WTC11 (cell line): ENCODE measurements around the gene GDAP1L1. TPM values are rescaled to one million over a fixed set of nuclear protein-coding genes. Genes with fewer than 3 reads are reported as not detected.

Source experiments
- ATAC-seq: fragments of 200-7000 bp; cut with Tn5 transposase; 2 replicates; pipeline ENCODE4 v1.10.0; 2021; ENCODE audit warnings: mild to moderate bottlenecking, moderate library complexity
- CTCF ChIA-PET: fragments of 300-600 bp; sonication (Branson Sonifier 250); formaldehyde crosslinking; loops from one replicate; lab custom pipeline; 2021; ENCODE audit warnings: antibody characterized with exemption; lab: Charles Lee
- POLR2A ChIA-PET: fragments of 350-600 bp; sonication (Branson Sonifier 250); formaldehyde crosslinking; loops from one replicate; lab custom pipeline; 2021; ENCODE audit warnings: antibody characterized with exemption; lab: Charles Lee
- DNase-seq: peaks from one replicate; pipeline ENCODE4 v3.0.0; 2021; ENCODE audit warnings: low spot score
- H3K27ac Mint-ChIP-seq: 2 replicates; pipeline ENCODE4 v1.8.0; 2021; ENCODE audit warnings: mixed read lengths
- H3K27me3 Mint-ChIP-seq: 2 replicates; pipeline ENCODE4 v1.8.0; 2021; ENCODE audit warnings: low read depth, mild to moderate bottlenecking, moderate library complexity, mixed read lengths
- H3K36me3 Mint-ChIP-seq: 2 replicates; pipeline ENCODE4 v1.8.0; 2021; ENCODE audit warnings: mixed read lengths
- H3K4me1 Mint-ChIP-seq: 2 replicates; pipeline ENCODE4 v1.8.0; 2022; ENCODE audit warnings: mixed read lengths
- H3K4me3 Mint-ChIP-seq: 2 replicates; pipeline ENCODE4 v1.8.0; 2021; ENCODE audit warnings: mild to moderate bottlenecking, moderate library complexity, mixed read lengths
- H3K9me3 Mint-ChIP-seq: 2 replicates; pipeline ENCODE4 v1.8.0; 2021; ENCODE audit warnings: mixed read lengths
- GABPB1 ChIP-seq: sonication (generic); formaldehyde crosslinking; IDR thresholded peaks from 2 replicates; pipeline ENCODE4 v1.8.1; 2023; ENCODE audit warnings: mild to moderate bottlenecking, missing genetic modification reagents
- IRF2 ChIP-seq: sonication (generic); formaldehyde crosslinking; IDR thresholded peaks from 2 replicates; pipeline ENCODE4 v1.8.0; 2022; ENCODE audit warnings: low read depth, missing genetic modification reagents, borderline replicate concordance
- NR3C1 ChIP-seq: sonication (generic); formaldehyde crosslinking; conservative IDR thresholded peaks from 2 replicates; pipeline ENCODE4 v1.8.1; 2023; ENCODE audit warnings: low read depth, mild to moderate bottlenecking, missing genetic modification reagents
- OVOL2 ChIP-seq: fragments of 250-450 bp; sonication (Bioruptor Pico); IDR thresholded peaks from 2 replicates; pipeline ENCODE4 v1.9.0; 2021; ENCODE audit warnings: mild to moderate bottlenecking, borderline replicate concordance
- RELA ChIP-seq: sonication (generic); formaldehyde crosslinking; IDR thresholded peaks from 2 replicates; pipeline ENCODE4 v1.8.1; 2022; ENCODE audit warnings: missing genetic modification reagents, mild to moderate bottlenecking, borderline replicate concordance
- TCF7 ChIP-seq: sonication (generic); formaldehyde crosslinking; IDR thresholded peaks from 2 replicates; pipeline ENCODE4 v1.8.0; 2022; ENCODE audit warnings: mild to moderate bottlenecking, low read depth, missing genetic modification reagents, moderate library complexity
- ZNF416 ChIP-seq: fragments of 250-450 bp; sonication (Bioruptor Pico); IDR thresholded peaks from 2 replicates; pipeline ENCODE4 v1.9.0; 2021; ENCODE audit warnings: mild to moderate bottlenecking, inconsistent platforms
- ZNF671 ChIP-seq: fragments of 250-450 bp; sonication (Bioruptor Pico); IDR thresholded peaks from 2 replicates; pipeline ENCODE4 v1.8.0; 2021; ENCODE audit warnings: mild to moderate bottlenecking
- total RNA-seq: library from RNA; stranded (reverse); gene quantifications from 3 replicates; pipeline ENCODE4 v1.2.3, GENCODE V29; 2021
- TF ChIP-seq, protein P1 (sequence below): fragments of 250-450 bp; sonication (Bioruptor Pico); IDR thresholded peaks from 2 replicates; pipeline ENCODE4 v1.9.0; 2021; ENCODE audit warnings: mild to moderate bottlenecking, borderline replicate concordance
- TF ChIP-seq, protein P2 (sequence below): fragments of 250-450 bp; sonication (Bioruptor Pico); conservative IDR thresholded peaks from 2 replicates; pipeline ENCODE4 v1.9.0; 2021; ENCODE audit warnings: mild to moderate bottlenecking
- TF ChIP-seq, protein P3 (sequence below): fragments of 250-450 bp; sonication (Bioruptor Pico); IDR thresholded peaks from 2 replicates; pipeline ENCODE4 v2.1.2; 2022; ENCODE audit warnings: mild to moderate bottlenecking, moderate library complexity
- TF ChIP-seq, protein P4 (sequence below): sonication (generic); formaldehyde crosslinking; conservative IDR thresholded peaks from 2 replicates; pipeline ENCODE4 v1.8.1; 2023; ENCODE audit warnings: mild to moderate bottlenecking, low read depth, missing genetic modification reagents, moderate library complexity
- TF ChIP-seq, protein P5 (sequence below): sonication (generic); formaldehyde crosslinking; IDR thresholded peaks from 2 replicates; pipeline ENCODE4 v1.8.0; 2022; ENCODE audit warnings: missing genetic modification reagents

GDAP1L1 gene
- total RNA-seq, 1 experiment from 2014 or later, result 7.5 TPM

DNA sequence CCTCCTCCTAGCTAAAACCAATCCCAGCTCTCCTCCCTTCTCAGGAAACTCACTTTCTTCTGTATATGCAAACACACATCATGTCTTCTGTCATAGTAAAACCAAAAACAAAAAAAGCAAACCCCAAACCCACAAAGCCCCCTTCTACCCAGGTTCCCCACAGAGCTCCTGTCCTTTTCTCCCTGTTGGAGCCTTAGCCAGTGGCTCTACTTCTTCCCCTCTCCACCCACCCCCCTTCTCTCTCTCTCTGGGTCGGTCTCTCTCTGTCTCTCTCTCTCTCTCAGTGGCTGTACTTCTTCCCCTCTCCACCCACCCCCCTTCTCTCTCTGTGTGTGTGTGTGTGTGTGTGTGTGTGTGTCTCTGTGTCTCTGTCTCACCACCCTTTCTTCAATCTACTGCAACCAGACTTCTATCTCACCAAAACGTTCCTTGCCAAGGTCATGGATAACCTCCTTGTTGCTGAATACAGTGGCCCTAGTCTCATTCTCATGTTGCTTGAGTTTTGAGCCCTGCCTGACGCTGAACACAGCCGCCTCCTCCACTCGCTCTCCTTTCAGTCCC is 27.9 kb upstream of the GDAP1L1 start:
- no peaks in the 10 kb centered on the region for H3K36me3 Mint-ChIP-seq
- H3K4me1 Mint-ChIP-seq, result peaks cover 24% of the 10 kb centered on the region
- ATAC-seq, result no peak
- ChIA-PET CTCF (interaction anchor here (0.9 to 5.2 kb wide), 9 partner anchors 12 to 252 kb away, joined by 3 to 85 read pairs (median 24); partner anchors contain the start of genes FITM2 and GDAP1L1), POLR2A (interaction anchor here (0.9 kb wide), 1 partner anchor 9 kb away, joined by 4 read pairs; the partner anchor contains the start of gene OSER1)
- H3K9me3 Mint-ChIP-seq, result no peaks in the 10 kb centered on the region
- TF ChIP-seq, protein P1, sequence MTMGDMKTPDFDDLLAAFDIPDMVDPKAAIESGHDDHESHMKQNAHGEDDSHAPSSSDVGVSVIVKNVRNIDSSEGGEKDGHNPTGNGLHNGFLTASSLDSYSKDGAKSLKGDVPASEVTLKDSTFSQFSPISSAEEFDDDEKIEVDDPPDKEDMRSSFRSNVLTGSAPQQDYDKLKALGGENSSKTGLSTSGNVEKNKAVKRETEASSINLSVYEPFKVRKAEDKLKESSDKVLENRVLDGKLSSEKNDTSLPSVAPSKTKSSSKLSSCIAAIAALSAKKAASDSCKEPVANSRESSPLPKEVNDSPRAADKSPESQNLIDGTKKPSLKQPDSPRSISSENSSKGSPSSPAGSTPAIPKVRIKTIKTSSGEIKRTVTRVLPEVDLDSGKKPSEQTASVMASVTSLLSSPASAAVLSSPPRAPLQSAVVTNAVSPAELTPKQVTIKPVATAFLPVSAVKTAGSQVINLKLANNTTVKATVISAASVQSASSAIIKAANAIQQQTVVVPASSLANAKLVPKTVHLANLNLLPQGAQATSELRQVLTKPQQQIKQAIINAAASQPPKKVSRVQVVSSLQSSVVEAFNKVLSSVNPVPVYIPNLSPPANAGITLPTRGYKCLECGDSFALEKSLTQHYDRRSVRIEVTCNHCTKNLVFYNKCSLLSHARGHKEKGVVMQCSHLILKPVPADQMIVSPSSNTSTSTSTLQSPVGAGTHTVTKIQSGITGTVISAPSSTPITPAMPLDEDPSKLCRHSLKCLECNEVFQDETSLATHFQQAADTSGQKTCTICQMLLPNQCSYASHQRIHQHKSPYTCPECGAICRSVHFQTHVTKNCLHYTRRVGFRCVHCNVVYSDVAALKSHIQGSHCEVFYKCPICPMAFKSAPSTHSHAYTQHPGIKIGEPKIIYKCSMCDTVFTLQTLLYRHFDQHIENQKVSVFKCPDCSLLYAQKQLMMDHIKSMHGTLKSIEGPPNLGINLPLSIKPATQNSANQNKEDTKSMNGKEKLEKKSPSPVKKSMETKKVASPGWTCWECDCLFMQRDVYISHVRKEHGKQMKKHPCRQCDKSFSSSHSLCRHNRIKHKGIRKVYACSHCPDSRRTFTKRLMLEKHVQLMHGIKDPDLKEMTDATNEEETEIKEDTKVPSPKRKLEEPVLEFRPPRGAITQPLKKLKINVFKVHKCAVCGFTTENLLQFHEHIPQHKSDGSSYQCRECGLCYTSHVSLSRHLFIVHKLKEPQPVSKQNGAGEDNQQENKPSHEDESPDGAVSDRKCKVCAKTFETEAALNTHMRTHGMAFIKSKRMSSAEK, result no peak
- TF ChIP-seq, protein P2, sequence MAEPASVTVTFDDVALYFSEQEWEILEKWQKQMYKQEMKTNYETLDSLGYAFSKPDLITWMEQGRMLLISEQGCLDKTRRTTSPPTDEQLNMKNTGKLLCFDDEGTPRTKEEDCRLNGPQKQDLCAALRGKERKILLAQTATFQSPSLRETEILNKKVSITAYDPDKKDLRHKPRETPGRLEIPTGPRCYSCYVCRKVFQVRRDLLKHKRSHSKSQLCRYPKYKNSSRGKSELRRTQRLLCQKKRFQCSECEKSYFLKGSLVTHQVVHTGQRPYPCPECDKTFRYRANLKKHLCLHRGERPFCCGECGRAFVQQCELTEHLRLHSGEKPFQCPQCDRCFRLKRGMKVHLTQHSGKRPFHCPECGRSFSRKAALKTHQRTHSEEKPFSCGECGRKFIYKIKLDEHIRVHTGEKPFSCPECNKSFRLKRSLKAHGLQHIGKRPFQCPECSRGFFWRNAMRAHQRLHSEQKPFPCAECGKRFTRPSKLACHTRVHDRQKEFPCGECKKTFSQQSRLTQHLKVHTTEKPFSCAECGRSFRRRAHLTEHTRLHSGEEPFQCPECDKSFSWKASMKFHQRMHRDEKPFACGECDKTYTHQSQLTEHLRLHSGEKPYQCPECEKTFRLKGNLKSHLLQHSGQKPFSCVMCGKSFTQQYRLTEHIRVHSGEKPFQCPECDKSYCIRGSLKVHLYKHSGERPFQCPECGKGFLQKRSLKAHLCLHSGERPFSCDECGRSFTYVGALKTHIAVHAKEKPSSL (CRISPR knock-in tag), result no peak
- TF ChIP-seq TCF7 (CRISPR knock-in tag), result no peak
- TF ChIP-seq, protein P3, sequence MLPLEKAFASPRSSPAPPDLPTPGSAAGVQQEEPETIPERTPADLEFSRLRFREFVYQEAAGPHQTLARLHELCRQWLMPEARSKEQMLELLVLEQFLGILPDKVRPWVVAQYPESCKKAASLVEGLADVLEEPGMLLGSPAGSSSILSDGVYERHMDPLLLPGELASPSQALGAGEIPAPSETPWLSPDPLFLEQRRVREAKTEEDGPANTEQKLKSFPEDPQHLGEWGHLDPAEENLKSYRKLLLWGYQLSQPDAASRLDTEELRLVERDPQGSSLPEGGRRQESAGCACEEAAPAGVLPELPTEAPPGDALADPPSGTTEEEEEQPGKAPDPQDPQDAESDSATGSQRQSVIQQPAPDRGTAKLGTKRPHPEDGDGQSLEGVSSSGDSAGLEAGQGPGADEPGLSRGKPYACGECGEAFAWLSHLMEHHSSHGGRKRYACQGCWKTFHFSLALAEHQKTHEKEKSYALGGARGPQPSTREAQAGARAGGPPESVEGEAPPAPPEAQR (CRISPR knock-in tag), result no peak
- TF ChIP-seq RELA (CRISPR knock-in tag), result no peak
- H3K27ac Mint-ChIP-seq, result peak overlapping the region; percentile 74
- H3K4me3 Mint-ChIP-seq, result no peak overlapping the region
- no peaks in the 10 kb centered on the region for H3K27me3 Mint-ChIP-seq
- no peak for DNase-seq

DNA sequence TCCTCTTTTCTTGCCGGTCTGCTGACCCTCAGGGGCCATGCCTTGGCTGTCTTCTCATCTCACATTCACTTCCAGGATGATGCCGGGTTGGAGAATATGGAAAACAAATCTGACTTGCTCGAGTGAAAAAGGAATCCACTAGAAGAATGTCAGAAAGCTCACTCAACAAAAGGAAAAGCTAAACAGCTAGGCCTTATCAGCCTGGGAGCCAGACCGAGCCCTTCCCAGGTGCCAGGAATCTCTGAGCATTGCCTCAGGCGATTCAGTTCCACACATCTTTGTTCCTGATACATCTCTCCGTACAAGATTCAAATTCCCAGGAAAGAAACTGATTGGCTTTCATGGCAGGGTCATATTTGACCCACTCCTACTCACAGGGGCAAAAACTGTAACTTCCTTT is 27.3 kb upstream of the GDAP1L1 start:
- TF ChIP-seq, protein P4, sequence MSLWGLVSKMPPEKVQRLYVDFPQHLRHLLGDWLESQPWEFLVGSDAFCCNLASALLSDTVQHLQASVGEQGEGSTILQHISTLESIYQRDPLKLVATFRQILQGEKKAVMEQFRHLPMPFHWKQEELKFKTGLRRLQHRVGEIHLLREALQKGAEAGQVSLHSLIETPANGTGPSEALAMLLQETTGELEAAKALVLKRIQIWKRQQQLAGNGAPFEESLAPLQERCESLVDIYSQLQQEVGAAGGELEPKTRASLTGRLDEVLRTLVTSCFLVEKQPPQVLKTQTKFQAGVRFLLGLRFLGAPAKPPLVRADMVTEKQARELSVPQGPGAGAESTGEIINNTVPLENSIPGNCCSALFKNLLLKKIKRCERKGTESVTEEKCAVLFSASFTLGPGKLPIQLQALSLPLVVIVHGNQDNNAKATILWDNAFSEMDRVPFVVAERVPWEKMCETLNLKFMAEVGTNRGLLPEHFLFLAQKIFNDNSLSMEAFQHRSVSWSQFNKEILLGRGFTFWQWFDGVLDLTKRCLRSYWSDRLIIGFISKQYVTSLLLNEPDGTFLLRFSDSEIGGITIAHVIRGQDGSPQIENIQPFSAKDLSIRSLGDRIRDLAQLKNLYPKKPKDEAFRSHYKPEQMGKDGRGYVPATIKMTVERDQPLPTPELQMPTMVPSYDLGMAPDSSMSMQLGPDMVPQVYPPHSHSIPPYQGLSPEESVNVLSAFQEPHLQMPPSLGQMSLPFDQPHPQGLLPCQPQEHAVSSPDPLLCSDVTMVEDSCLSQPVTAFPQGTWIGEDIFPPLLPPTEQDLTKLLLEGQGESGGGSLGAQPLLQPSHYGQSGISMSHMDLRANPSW (CRISPR knock-in tag), result no peak
- TF ChIP-seq GABPB1 (CRISPR knock-in tag) (no peak), OVOL2 (no peak), ZNF671 (CRISPR knock-in tag) (no peak), IRF2 (no peak), ZNF416 (CRISPR knock-in tag) (no peak), NR3C1 (CRISPR knock-in tag) (no peak)
- TF ChIP-seq, protein P2 (CRISPR knock-in tag), result no peak
- TF ChIP-seq, protein P5, sequence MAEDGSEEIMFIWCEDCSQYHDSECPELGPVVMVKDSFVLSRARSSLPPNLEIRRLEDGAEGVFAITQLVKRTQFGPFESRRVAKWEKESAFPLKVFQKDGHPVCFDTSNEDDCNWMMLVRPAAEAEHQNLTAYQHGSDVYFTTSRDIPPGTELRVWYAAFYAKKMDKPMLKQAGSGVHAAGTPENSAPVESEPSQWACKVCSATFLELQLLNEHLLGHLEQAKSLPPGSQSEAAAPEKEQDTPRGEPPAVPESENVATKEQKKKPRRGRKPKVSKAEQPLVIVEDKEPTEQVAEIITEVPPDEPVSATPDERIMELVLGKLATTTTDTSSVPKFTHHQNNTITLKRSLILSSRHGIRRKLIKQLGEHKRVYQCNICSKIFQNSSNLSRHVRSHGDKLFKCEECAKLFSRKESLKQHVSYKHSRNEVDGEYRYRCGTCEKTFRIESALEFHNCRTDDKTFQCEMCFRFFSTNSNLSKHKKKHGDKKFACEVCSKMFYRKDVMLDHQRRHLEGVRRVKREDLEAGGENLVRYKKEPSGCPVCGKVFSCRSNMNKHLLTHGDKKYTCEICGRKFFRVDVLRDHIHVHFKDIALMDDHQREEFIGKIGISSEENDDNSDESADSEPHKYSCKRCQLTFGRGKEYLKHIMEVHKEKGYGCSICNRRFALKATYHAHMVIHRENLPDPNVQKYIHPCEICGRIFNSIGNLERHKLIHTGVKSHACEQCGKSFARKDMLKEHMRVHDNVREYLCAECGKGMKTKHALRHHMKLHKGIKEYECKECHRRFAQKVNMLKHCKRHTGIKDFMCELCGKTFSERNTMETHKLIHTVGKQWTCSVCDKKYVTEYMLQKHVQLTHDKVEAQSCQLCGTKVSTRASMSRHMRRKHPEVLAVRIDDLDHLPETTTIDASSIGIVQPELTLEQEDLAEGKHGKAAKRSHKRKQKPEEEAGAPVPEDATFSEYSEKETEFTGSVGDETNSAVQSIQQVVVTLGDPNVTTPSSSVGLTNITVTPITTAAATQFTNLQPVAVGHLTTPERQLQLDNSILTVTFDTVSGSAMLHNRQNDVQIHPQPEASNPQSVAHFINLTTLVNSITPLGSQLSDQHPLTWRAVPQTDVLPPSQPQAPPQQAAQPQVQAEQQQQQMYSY (CRISPR knock-in tag), result no peak
- Mint-ChIP-seq H3K4me3 (no peak overlapping the region), H3K27me3 (no peaks in the 10 kb centered on the region), H3K9me3 (no peaks in the 10 kb centered on the region), H3K4me1 (peaks cover 21% of the 10 kb centered on the region), H3K36me3 (no peaks in the 10 kb centered on the region), H3K27ac (peak overlapping the region; percentile 51; the same call in 1 of the 2 replicates)
- ATAC-seq, result no peak
- CTCF ChIA-PET, result interaction anchor here (0.6 to 4.0 kb wide), 4 partner anchors 11 to 170 kb away, joined by 3 to 45 read pairs (median 22); partner anchors contain the start of gene FITM2
- POLR2A ChIA-PET, result no interaction called here
- no peak for DNase-seq
